Measurements from ENCODE around the gene CEBPE.

DNA sequence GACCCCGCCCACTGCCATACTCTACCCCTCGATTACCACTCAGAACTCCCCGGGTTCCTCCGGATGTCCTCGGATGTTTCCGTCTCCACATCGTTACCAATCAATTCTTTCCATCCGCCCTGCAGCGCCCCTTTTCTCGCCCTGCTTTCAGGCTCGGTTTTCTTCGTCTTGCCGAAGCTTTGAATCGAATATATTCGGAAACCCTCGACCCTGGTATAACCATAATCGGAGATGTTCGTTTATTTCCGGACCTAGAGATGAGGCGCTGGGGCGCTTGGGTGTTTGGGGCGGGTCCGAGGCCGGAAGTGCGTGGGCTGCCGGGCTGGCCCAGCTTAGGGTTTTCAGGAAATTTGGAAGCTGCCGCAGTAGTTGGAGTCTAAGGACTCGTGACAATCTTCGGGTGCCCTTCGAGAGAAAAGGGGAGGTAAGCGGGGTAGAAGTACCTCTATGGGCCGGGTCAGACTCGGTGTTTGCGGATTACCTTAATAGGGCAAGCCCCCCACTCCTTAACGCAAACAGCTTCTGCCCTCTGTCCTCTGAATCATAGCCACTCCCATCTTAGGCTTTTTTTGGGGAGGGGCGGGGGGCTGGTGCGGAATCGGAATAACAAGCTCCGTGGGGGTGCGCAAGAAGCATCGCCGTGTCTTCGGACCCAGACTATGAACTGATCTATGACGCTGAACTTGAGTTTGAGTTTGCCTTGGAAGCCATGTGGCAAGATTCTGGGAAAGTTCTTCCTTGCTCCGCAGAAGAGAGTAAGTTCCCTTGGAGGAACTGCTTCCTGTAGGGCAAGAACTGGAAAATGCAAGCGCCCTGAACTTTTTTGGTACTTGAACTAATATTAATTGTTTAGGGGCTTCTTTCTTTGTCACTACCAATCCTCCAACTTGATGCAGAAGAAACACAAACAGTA is 23.6 kb downstream of the CEBPE start, which contains the start of gene C14orf119:
- TF ChIP-seq CTCF (conservative IDR thresholded peaks at IDR 0.05; ENCODE audit: low read length) = no peak
- no peak for TF ChIP-seq EZH2phosphoT487 (IDR thresholded peaks at IDR 0.05; ENCODE audit: borderline replicate concordance, low read depth, low read length)
